Measurements from ENCODE around the gene OBSCN.

DNA sequence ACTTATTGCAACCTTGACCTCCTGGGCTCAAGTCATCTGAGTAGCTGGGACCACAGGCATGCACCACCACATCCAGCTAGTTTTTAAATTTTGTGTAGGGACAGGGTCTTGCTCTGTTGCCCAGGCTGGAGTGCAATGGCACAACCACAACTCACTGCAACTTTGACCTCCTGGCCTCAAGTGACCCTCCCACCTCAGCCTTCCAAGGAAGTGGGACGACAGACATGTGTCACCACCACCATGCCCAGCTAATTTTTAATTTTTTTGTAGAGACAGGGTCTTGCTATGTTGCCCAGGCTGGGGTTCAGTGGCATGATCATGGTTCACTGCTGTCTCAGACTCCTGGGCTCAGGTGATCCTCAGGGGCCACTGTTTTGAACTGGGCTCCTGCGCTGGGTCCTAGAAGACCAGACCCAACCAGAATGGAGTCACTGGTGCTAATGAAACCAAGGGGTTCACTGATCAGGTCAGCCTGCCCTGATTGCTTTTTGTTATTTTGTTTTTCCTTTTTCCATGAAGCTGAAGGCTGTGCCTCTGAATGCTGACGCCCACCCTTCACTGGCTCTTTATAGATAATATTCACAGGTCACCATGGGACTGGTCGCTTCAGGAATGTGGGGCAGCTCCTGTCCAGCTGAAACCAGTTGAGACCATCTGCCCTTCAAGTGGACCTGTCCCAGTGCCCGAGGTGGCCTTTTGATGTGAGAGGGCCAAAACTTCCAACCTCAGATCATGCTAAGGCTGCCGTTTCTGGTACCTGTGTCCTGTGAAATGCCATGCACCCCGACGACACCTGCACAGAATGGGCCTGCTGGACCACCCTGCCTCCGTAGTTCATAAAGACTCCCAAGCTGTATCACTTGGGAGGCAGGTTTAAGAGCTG is 203.9 kb downstream of the OBSCN start:
- TF ChIP-seq, protein P1, sequence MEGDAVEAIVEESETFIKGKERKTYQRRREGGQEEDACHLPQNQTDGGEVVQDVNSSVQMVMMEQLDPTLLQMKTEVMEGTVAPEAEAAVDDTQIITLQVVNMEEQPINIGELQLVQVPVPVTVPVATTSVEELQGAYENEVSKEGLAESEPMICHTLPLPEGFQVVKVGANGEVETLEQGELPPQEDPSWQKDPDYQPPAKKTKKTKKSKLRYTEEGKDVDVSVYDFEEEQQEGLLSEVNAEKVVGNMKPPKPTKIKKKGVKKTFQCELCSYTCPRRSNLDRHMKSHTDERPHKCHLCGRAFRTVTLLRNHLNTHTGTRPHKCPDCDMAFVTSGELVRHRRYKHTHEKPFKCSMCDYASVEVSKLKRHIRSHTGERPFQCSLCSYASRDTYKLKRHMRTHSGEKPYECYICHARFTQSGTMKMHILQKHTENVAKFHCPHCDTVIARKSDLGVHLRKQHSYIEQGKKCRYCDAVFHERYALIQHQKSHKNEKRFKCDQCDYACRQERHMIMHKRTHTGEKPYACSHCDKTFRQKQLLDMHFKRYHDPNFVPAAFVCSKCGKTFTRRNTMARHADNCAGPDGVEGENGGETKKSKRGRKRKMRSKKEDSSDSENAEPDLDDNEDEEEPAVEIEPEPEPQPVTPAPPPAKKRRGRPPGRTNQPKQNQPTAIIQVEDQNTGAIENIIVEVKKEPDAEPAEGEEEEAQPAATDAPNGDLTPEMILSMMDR (IDR thresholded peaks at IDR 0.05; ENCODE audit: low read depth, low read length, missing input control), result no peak
- no peak for TF ChIP-seq YY1 (IDR thresholded peaks at IDR 0.05)
- no peak for TF ChIP-seq TAF1 (conservative IDR thresholded peaks at IDR 0.05)
- TF ChIP-seq FOXA2 (IDR thresholded peaks at IDR 0.05), result no peak
- TF ChIP-seq, protein P2, sequence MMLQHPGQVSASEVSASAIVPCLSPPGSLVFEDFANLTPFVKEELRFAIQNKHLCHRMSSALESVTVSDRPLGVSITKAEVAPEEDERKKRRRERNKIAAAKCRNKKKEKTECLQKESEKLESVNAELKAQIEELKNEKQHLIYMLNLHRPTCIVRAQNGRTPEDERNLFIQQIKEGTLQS (IDR thresholded peaks at IDR 0.05), result no peak
- TF ChIP-seq EGR1 (IDR thresholded peaks at IDR 0.05; ENCODE audit: low read depth in 2 of 2), result no peak
- no peak for TF ChIP-seq JUND (IDR thresholded peaks at IDR 0.05)
- TF ChIP-seq GABPA (IDR thresholded peaks at IDR 0.05 in 1 of 2, conservative IDR thresholded peaks at IDR 0.05 in 1 of 2), result no peak
- TF ChIP-seq, protein P3, sequence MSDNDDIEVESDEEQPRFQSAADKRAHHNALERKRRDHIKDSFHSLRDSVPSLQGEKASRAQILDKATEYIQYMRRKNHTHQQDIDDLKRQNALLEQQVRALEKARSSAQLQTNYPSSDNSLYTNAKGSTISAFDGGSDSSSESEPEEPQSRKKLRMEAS (IDR thresholded peaks at IDR 0.05), result no peak
- TF ChIP-seq SP1 (IDR thresholded peaks at IDR 0.05), result no peak
- no peak for TF ChIP-seq RAD21 (IDR thresholded peaks at IDR 0.05)
- TF ChIP-seq, protein P4, sequence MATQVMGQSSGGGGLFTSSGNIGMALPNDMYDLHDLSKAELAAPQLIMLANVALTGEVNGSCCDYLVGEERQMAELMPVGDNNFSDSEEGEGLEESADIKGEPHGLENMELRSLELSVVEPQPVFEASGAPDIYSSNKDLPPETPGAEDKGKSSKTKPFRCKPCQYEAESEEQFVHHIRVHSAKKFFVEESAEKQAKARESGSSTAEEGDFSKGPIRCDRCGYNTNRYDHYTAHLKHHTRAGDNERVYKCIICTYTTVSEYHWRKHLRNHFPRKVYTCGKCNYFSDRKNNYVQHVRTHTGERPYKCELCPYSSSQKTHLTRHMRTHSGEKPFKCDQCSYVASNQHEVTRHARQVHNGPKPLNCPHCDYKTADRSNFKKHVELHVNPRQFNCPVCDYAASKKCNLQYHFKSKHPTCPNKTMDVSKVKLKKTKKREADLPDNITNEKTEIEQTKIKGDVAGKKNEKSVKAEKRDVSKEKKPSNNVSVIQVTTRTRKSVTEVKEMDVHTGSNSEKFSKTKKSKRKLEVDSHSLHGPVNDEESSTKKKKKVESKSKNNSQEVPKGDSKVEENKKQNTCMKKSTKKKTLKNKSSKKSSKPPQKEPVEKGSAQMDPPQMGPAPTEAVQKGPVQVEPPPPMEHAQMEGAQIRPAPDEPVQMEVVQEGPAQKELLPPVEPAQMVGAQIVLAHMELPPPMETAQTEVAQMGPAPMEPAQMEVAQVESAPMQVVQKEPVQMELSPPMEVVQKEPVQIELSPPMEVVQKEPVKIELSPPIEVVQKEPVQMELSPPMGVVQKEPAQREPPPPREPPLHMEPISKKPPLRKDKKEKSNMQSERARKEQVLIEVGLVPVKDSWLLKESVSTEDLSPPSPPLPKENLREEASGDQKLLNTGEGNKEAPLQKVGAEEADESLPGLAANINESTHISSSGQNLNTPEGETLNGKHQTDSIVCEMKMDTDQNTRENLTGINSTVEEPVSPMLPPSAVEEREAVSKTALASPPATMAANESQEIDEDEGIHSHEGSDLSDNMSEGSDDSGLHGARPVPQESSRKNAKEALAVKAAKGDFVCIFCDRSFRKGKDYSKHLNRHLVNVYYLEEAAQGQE (IDR thresholded peaks at IDR 0.05), result no peak
- TF ChIP-seq RXRA (IDR thresholded peaks at IDR 0.05), result no peak
